HepG2 (cell line): ENCODE measurements around the gene SEC24B. TPM values are rescaled to one million over a fixed set of nuclear protein-coding genes. Genes with fewer than 3 reads are reported as not detected.

Source experiments
- CCAR2 ChIP-seq: fragments of 200-400 bp; formaldehyde crosslinking; optimal IDR thresholded peaks from 2 replicates; pipeline ENCODE3; 2018; ENCODE audit warnings: low read depth, mild to moderate bottlenecking, low read length, moderate library complexity
- DMAP1 ChIP-seq: IDR thresholded peaks from 2 replicates; pipeline ENCODE4 v1.6.1; 2016
- GABPA ChIP-seq, 2 experiments: IDR thresholded peaks; 2 replicates each; pipeline ENCODE4 v1.6.1; 2011 to 2016; ENCODE audit warnings: low read depth in 2 of 2, low read length in 1 of 2, missing biosample characterization in 1 of 2, missing genetic modification characterization in 1 of 2
- HES4 ChIP-seq: sonication (generic); formaldehyde crosslinking; IDR thresholded peaks from 2 replicates; pipeline ENCODE4 v1.9.0; 2021; ENCODE audit warnings: mild to moderate bottlenecking, missing genetic modification reagents, borderline replicate concordance
- JUNB ChIP-seq: sonication (generic); formaldehyde crosslinking; IDR thresholded peaks from 2 replicates; pipeline ENCODE4 v1.8.0; 2022; ENCODE audit warnings: missing genetic modification reagents, mild to moderate bottlenecking, borderline replicate concordance
- KDM1A ChIP-seq: IDR thresholded peaks from 2 replicates; pipeline ENCODE4 v1.6.1; 2016; ENCODE audit warnings: missing compliant biosample characterization
- NFYC ChIP-seq: IDR thresholded peaks from 2 replicates; pipeline ENCODE4 v1.6.1; 2016; ENCODE audit warnings: missing genetic modification reagents, missing compliant biosample characterization
- PCBP1 ChIP-seq: fragments of 200-400 bp; formaldehyde crosslinking; IDR thresholded peaks from 2 replicates; pipeline ENCODE4 v1.6.1; 2017; ENCODE audit warnings: mild to moderate bottlenecking, low read depth, low read length, borderline replicate concordance
- SNAI1 ChIP-seq: sonication (generic); formaldehyde crosslinking; IDR thresholded peaks from 2 replicates; pipeline ENCODE4 v1.5.0; 2020; ENCODE audit warnings: mild to moderate bottlenecking, missing genetic modification reagents, borderline replicate concordance
- SNRNP70 ChIP-seq: fragments of 200-400 bp; formaldehyde crosslinking; IDR thresholded peaks from 2 replicates; pipeline ENCODE4 v1.6.1; 2017; ENCODE audit warnings: mild to moderate bottlenecking, low read depth, low read length, moderate library complexity
- ZBTB38 ChIP-seq: sonication (generic); formaldehyde crosslinking; IDR thresholded peaks from 2 replicates; pipeline ENCODE4 v1.5.1; 2020; ENCODE audit warnings: mild to moderate bottlenecking, missing genetic modification reagents
- ZFX ChIP-seq: sonication (generic); formaldehyde crosslinking; IDR thresholded peaks from 2 replicates; pipeline ENCODE4 v1.4.0; 2020; ENCODE audit warnings: mild to moderate bottlenecking, low read depth, missing genetic modification reagents, moderate library complexity
- ZNF17 ChIP-seq: sonication (generic); formaldehyde crosslinking; IDR thresholded peaks from 2 replicates; pipeline ENCODE4 v1.5.0; 2020; ENCODE audit warnings: mild to moderate bottlenecking, missing genetic modification reagents
- ZNF292 ChIP-seq: sonication (generic); formaldehyde crosslinking; IDR thresholded peaks from 2 replicates; pipeline ENCODE4 v1.8.1; 2022; ENCODE audit warnings: mild to moderate bottlenecking, low read depth, missing genetic modification reagents, borderline replicate concordance
- ZNF326 ChIP-seq: sonication (generic); formaldehyde crosslinking; IDR thresholded peaks from 2 replicates; pipeline ENCODE4 v1.4.0; 2020; ENCODE audit warnings: missing genetic modification reagents, borderline replicate concordance
- ZNF567 ChIP-seq: sonication (generic); formaldehyde crosslinking; IDR thresholded peaks from 2 replicates; pipeline ENCODE4 v1.8.1; 2023; ENCODE audit warnings: mild to moderate bottlenecking, missing genetic modification reagents, borderline replicate concordance
- ZNF607 ChIP-seq: sonication (generic); formaldehyde crosslinking; IDR thresholded peaks from 2 replicates; pipeline ENCODE4 v1.5.1; 2020; ENCODE audit warnings: missing genetic modification reagents, mild to moderate bottlenecking, borderline replicate concordance
- ZNF629 ChIP-seq: sonication (generic); formaldehyde crosslinking; conservative IDR thresholded peaks from 2 replicates; pipeline ENCODE4 v1.5.0; 2020; ENCODE audit warnings: missing genetic modification reagents
- ZNF747 ChIP-seq: sonication (generic); formaldehyde crosslinking; IDR thresholded peaks from 2 replicates; pipeline ENCODE4 v1.8.1; 2023; ENCODE audit warnings: missing genetic modification reagents, mild to moderate bottlenecking, borderline replicate concordance
- ZNF772 ChIP-seq: sonication (generic); formaldehyde crosslinking; IDR thresholded peaks from 2 replicates; pipeline ENCODE4 v1.5.0; 2020; ENCODE audit warnings: mild to moderate bottlenecking, missing genetic modification reagents
- polyA plus RNA-seq, 8 experiments: library from polyadenylated mRNA; depleted of rRNA in 3 of 8; stranded (reverse) in 7 of 8; unstranded in 1 of 8; fragments of >200 nt; fragmentation: Illumina TruSeq in 4 of 8; extraction: Trizol in 4 of 8; gene quantifications; 2 replicates each; pipeline versions ENCODE4 v1.2.1 to v1.2.3, GENCODE V29; 2011 to 2016; ENCODE audit warnings: low read depth in 4 of 8, missing spikeins in 1 of 8, mixed read lengths in 1 of 8; ENCODE audit not compliant: insufficient read depth in 1 of 8
- total RNA-seq, 5 experiments: library from RNA; depleted of rRNA; stranded (reverse); fragments of >200 nt; fragmentation: Illumina TruSeq; extraction: Trizol; gene quantifications; 2 replicates each; pipeline ENCODE4 v1.2.3, GENCODE V29; 2016; ENCODE audit warnings: low read depth in 1 of 5
- TF ChIP-seq, protein P1 (sequence below), 2 experiments: sonication (generic) in 1 of 2; formaldehyde crosslinking in 1 of 2; IDR thresholded peaks; 2 replicates each; pipeline versions ENCODE4 v1.4.0 to v1.6.1; 2018 to 2020; ENCODE audit warnings: missing genetic modification reagents in 2 of 2, borderline replicate concordance in 1 of 2, low read depth in 1 of 2, mild to moderate bottlenecking in 1 of 2, missing biosample characterization in 1 of 2
- TF ChIP-seq, protein P2 (sequence below): IDR thresholded peaks from 2 replicates; pipeline ENCODE4 v1.6.1; 2018; ENCODE audit warnings: missing genetic modification reagents
- TF ChIP-seq, protein P3 (sequence below): sonication (generic); formaldehyde crosslinking; IDR thresholded peaks from 2 replicates; pipeline ENCODE4 v1.4.0; 2020; ENCODE audit warnings: missing genetic modification reagents

Gene SEC24B
- total and polyA plus RNA-seq, 2 of the 13 experiments (the other 11 are each of a cell fraction or from before 2014, with no cell fraction given) = 14.6 to 39.0 TPM

DNA sequence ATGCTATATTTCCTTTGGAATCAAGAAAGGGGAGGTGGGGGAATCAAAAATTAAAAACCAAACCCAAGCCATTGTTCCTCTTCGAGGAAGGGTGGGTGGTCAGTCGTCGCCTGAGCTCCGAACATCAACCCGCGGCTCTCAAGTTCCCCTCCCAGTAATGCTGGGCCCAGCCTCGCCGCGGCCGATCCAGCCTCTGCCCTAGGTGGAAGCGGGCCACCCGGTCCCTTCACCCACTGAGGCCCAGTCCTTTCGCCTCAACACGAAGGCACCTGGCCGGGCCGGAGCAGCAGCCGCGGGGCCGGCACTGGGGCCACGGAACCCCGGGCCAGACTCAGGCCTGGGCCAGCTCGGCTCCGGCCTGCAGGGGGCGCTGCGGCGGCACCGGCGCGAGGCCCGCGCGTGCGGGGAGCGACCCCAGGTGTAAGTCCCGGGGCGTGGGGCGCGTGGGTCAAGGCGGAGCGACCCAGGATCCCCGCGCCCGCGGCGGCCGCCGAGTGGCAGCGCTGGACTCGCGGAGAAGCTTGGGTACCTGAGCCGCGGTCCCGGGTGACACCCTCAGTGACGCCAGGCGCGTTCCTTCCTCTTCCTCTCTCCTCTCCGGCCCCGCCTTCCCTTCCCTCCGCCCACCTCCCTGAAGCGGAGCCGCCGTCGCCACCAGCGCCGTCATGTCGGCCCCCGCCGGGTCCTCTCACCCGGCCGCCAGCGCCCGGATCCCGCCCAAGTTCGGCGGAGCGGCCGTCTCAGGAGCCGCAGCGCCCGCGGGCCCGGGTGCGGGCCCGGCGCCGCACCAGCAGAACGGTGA is at the start of gene SEC24B (continued):
- TF ChIP-seq KDM1A (CRISPR knock-in tag) (peak; percentile 15; the same call in 1 of the 2 replicates), GABPA (IDR thresholded peaks at IDR 0.05; ENCODE audit: low read depth, low read length) (peak; percentile 47), GABPA (CRISPR knock-in tag; IDR thresholded peaks at IDR 0.05; ENCODE audit: low read depth) (no peak), HES4 (peak; percentile 78; the same call in 1 of the 2 replicates), SNAI1 (CRISPR knock-in tag) (0 out of 2 replicates have a peak, but pooled peaks have one; percentile 54), CCAR2 (no peak), JUNB (CRISPR knock-in tag) (no peak), ZNF567 (CRISPR knock-in tag) (no peak), ZNF292 (CRISPR knock-in tag) (no peak), ZNF747 (CRISPR knock-in tag) (0 out of 2 replicates have a peak, but pooled peaks have one; percentile 27), NFYC (CRISPR knock-in tag) (no peak), ZBTB38 (CRISPR knock-in tag) (no peak; the same call in 1 of the 2 replicates), ZNF326 (no peak), ZNF607 (CRISPR knock-in tag) (no peak), ZFX (peak; percentile 97), ZNF17 (CRISPR knock-in tag) (no peak), ZNF772 (no peak; the same call in 1 of the 2 replicates), DMAP1 (CRISPR knock-in tag) (peak; percentile 57; the same call in 1 of the 2 replicates), SNRNP70 (no peak), ZNF629 (CRISPR knock-in tag) (no peak; the same call in 1 of the 2 replicates), PCBP1 (no peak)
- TF ChIP-seq, protein P1, sequence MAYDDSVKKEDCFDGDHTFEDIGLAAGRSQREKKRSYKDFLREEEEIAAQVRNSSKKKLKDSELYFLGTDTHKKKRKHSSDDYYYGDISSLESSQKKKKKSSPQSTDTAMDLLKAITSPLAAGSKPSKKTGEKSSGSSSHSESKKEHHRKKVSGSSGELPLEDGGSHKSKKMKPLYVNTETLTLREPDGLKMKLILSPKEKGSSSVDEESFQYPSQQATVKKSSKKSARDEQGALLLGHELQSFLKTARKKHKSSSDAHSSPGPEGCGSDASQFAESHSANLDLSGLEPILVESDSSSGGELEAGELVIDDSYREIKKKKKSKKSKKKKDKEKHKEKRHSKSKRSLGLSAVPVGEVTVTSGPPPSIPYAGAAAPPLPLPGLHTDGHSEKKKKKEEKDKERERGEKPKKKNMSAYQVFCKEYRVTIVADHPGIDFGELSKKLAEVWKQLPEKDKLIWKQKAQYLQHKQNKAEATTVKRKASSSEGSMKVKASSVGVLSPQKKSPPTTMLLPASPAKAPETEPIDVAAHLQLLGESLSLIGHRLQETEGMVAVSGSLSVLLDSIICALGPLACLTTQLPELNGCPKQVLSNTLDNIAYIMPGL (CRISPR knock-in tag; IDR thresholded peaks at IDR 0.05; ENCODE audit: borderline replicate concordance in 1 of 2, low read depth in 1 of 2) = peak; percentile 71 to 85
- TF ChIP-seq, protein P2, sequence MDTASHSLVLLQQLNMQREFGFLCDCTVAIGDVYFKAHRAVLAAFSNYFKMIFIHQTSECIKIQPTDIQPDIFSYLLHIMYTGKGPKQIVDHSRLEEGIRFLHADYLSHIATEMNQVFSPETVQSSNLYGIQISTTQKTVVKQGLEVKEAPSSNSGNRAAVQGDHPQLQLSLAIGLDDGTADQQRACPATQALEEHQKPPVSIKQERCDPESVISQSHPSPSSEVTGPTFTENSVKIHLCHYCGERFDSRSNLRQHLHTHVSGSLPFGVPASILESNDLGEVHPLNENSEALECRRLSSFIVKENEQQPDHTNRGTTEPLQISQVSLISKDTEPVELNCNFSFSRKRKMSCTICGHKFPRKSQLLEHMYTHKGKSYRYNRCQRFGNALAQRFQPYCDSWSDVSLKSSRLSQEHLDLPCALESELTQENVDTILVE = no peak
- TF ChIP-seq, protein P3, sequence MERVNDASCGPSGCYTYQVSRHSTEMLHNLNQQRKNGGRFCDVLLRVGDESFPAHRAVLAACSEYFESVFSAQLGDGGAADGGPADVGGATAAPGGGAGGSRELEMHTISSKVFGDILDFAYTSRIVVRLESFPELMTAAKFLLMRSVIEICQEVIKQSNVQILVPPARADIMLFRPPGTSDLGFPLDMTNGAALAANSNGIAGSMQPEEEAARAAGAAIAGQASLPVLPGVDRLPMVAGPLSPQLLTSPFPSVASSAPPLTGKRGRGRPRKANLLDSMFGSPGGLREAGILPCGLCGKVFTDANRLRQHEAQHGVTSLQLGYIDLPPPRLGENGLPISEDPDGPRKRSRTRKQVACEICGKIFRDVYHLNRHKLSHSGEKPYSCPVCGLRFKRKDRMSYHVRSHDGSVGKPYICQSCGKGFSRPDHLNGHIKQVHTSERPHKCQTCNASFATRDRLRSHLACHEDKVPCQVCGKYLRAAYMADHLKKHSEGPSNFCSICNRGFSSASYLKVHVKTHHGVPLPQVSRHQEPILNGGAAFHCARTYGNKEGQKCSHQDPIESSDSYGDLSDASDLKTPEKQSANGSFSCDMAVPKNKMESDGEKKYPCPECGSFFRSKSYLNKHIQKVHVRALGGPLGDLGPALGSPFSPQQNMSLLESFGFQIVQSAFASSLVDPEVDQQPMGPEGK (CRISPR knock-in tag) = 0 out of 2 replicates have a peak, but pooled peaks have one; percentile 48
